WI38 (cell line): ENCODE data around the gene CALHM4.

ENCODE experiments used
- H3K4me3 ChIP-seq: 2 replicates; pipeline ENCODE4 v1.5.1; 2011; ENCODE audit warnings: low read depth, mild to moderate bottlenecking, control low read depth, low read length
- CTCF ChIP-seq: IDR thresholded peaks from 2 replicates; pipeline ENCODE4 v1.5.1; 2012; ENCODE audit warnings: low read depth, mild to moderate bottlenecking, control low read depth, low read length

CALHM4 gene

DNA sequence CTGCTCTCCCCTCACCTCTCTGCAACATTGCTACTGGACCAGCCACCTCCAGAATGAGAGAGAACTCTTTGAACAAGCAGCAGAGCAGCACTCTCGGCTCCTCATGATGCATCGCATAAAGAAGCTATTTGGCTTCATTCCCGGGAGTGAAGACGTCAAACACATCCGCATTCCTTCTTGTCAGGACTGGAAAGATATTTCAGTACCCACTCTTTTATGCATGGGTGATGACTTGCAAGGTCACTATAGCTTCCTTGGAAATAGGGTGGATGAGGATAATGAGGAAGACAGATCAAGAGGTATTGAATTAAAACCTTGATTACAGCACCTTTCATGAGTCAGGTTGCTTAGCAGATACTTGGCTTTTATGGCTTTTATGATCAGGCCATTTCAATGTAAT is 4.3 kb downstream of the CALHM4 start:
- H3K4me3 ChIP-seq, result no peak overlapping the region
- no peak for TF ChIP-seq CTCF

- H3K4me3 ChIP-seq, result no peak overlapping the region
- no peak for TF ChIP-seq CTCF
Observed at GRCh38 chr6:116560130-116560529, 6.6 kb downstream of the CALHM4 start.

DNA sequence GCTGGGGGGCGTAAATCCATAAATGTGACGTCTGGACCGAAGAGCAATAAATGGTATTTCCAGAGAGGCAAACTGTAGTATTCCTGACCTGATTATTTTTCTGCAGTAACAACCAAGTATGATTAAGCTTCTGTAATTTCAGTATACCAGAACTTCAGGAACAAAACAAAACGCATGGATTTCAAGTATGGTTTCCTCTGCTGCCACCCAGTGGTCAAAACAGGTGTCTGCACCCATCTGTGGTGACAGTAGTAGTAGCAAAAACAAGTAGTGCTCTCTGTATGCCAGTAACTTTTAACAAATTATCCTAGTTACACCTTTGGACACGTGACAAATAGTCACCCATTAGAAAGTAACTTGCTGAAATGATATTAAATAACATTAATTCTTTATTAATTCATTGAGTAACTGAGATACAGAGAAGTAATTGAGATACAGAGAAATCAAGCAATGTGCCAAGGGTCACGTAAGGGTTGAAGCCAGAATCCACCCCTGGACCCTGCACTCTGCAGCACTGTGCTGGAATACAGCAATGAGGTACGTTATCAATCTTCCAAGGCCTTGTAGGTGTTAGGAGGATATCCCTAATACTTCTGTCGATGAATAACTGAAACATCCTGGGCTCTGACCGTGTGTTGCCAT is 7.9 kb downstream of the CALHM4 start:
- H3K4me3 ChIP-seq, result no peak overlapping the region
- peak; percentile 61; the same call in 1 of the 2 replicates for TF ChIP-seq CTCF

GRCh38 chr6:116562019-116562403 is 8.5 kb downstream of the CALHM4 start:
- TF ChIP-seq CTCF, result no peak
- no peak overlapping the region for H3K4me3 ChIP-seq

- TF ChIP-seq CTCF, result no peak
- H3K4me3 ChIP-seq, result no peak overlapping the region
Observed at GRCh38 chr6:116562614-116563013, 9.1 kb downstream of the CALHM4 start.

- H3K4me3 ChIP-seq, result no peak overlapping the region
- no peak for TF ChIP-seq CTCF
Observed at GRCh38 chr6:116563830-116564229, 10.3 kb downstream of the CALHM4 start.

GRCh38 chr6:116564311-116564710 is 10.8 kb downstream of the CALHM4 start:
- no peak for TF ChIP-seq CTCF
- no peak overlapping the region for H3K4me3 ChIP-seq
